ENCODE measurements around the gene VOPP1.

DNA sequence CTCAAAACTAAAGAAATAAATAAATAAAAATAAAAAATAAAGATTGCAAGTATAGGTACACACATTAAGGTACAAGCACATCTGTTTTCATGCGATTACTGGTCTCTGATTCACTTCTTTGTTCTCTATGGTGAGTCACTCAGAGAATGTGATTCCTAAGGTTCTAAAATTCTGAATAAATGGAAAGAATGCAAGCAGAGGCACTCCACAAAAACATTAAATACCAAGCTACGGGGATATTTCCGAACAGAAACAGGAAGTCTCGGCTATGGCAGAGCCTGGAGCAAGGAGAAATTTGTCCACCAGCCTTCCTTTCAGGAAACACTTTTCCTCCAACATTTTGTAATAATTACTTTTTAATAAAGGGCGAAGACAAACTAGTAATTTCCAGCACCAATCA, 1.4 kb downstream of the VOPP1 start:
- TF ChIP-seq, protein P1, sequence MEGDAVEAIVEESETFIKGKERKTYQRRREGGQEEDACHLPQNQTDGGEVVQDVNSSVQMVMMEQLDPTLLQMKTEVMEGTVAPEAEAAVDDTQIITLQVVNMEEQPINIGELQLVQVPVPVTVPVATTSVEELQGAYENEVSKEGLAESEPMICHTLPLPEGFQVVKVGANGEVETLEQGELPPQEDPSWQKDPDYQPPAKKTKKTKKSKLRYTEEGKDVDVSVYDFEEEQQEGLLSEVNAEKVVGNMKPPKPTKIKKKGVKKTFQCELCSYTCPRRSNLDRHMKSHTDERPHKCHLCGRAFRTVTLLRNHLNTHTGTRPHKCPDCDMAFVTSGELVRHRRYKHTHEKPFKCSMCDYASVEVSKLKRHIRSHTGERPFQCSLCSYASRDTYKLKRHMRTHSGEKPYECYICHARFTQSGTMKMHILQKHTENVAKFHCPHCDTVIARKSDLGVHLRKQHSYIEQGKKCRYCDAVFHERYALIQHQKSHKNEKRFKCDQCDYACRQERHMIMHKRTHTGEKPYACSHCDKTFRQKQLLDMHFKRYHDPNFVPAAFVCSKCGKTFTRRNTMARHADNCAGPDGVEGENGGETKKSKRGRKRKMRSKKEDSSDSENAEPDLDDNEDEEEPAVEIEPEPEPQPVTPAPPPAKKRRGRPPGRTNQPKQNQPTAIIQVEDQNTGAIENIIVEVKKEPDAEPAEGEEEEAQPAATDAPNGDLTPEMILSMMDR (IDR thresholded peaks at IDR 0.05; ENCODE audit: low read length) = no peak
- TF ChIP-seq EZH2 (optimal IDR thresholded peaks at IDR 0.05; ENCODE audit: low read depth, low read length) (no peak), EZH2phosphoT487 (IDR thresholded peaks at IDR 0.05; ENCODE audit: low read length) (no peak)
